Peyer's patch (tissue), 4 donors: ENCODE data around the gene GPX6. TPM values are rescaled to one million over a fixed set of nuclear protein-coding genes. Genes with fewer than 3 reads are reported as not detected.

Experiments
- DNase-seq, 3 donors: peaks; one replicate each; pipeline ENCODE4 v3.0.0-alpha.2; 2017 to 2019
- H3K27ac ChIP-seq, 4 donors: fragments of 200-600 bp; sonication (generic); one replicate each; pipeline ENCODE4 v1.5.1; 2016 to 2019
- H3K27me3 ChIP-seq, 2 donors: fragments of 200-600 bp; sonication (generic); one replicate each; pipeline ENCODE4 v1.5.1; 2019
- H3K36me3 ChIP-seq, 3 donors: fragments of 200-600 bp; sonication (generic); one replicate each; pipeline ENCODE4 v1.5.1; 2016 to 2019
- H3K4me1 ChIP-seq, 4 donors: fragments of 200-600 bp; sonication (generic); one replicate each; pipeline ENCODE4 v1.5.1; 2016 to 2019
- H3K4me3 ChIP-seq, 4 donors: fragments of 200-600 bp; sonication (generic); 1 replicate in 3 of 4; 2 replicates in 1 of 4; pipeline ENCODE4 v1.5.1; 2016 to 2019; ENCODE audit warnings: mild to moderate bottlenecking in 1 of 4
- H3K9me3 ChIP-seq, 4 donors: fragments of 200-600 bp; sonication (generic); one replicate each; pipeline ENCODE4 v1.5.1; 2016 to 2019; ENCODE audit warnings: mild to moderate bottlenecking in 1 of 4
- CTCF ChIP-seq, 6 experiments: fragments of 450-650 bp in 4 of 6; fragments of 200-600 bp in 2 of 6; sonication (generic) in 1 of 6; IDR thresholded peaks; one replicate each; pipeline ENCODE4 v1.5.1; 2017 to 2019; ENCODE audit warnings: antibody characterized with exemption in 6 of 6, mild to moderate bottlenecking in 3 of 6, moderate library complexity in 1 of 6
- POLR2A ChIP-seq, 2 donors: fragments of 450-650 bp; IDR thresholded peaks; one replicate each; pipeline ENCODE4 v1.5.1; 2017; ENCODE audit warnings: antibody characterized with exemption in 2 of 2, mild to moderate bottlenecking in 2 of 2, moderate library complexity in 2 of 2
- total RNA-seq, 4 donors: library from RNA; depleted of rRNA; stranded (reverse); fragments of >200 nt; gene quantifications; one replicate each; pipeline ENCODE4 v1.1.0, GENCODE V29; 2016

The GPX6 gene
- total RNA-seq, 4 donors from 2014 or later, result not detected

- Histone ChIP-seq H3K4me3 (peak overlapping the region in 3 of 4 donors; percentile 22 to 34 (median 27)), H3K9me3 (no peaks in the 10 kb centered on the region), H3K36me3 (no peaks in the 10 kb centered on the region), H3K27ac (no peak overlapping the region), H3K4me1 (no peaks in the 10 kb centered on the region), H3K27me3 (no peaks in the 10 kb centered on the region)
- no peak for TF ChIP-seq POLR2A (IDR thresholded peaks at IDR 0.05)
- no peak for TF ChIP-seq CTCF (IDR thresholded peaks at IDR 0.05)
- DNase-seq, result peak in 2 of 3 donors; percentile 26 to 62
These were observed 26.0 kb downstream of the GPX6 start for GRCh38 chr6:28489366-28490204.

GRCh38 chr6:28488916-28489365 is 26.7 kb downstream of the GPX6 start:
- Histone ChIP-seq H3K4me1 (no peaks in the 10 kb centered on the region), H3K27ac (no peak overlapping the region), H3K9me3 (no peaks in the 10 kb centered on the region), H3K27me3 (no peaks in the 10 kb centered on the region), H3K4me3 (peak overlapping the region in 1 of 4 donors; percentile 34), H3K36me3 (no peaks in the 10 kb centered on the region)
- DNase-seq, result no peak
- TF ChIP-seq CTCF (IDR thresholded peaks at IDR 0.05) (no peak), POLR2A (IDR thresholded peaks at IDR 0.05) (no peak)

GRCh38 chr6:28486988-28487742 is 28.4 kb downstream of the GPX6 start:
- no peak for DNase-seq
- H3K27me3 ChIP-seq, result no peaks in the 10 kb centered on the region
- no peaks in the 10 kb centered on the region for H3K9me3 ChIP-seq
- TF ChIP-seq POLR2A (IDR thresholded peaks at IDR 0.05), result no peak
- TF ChIP-seq CTCF (IDR thresholded peaks at IDR 0.05), result no peak
- no peaks in the 10 kb centered on the region for H3K4me1 ChIP-seq
- no peak overlapping the region for H3K4me3 ChIP-seq
- H3K36me3 ChIP-seq, result no peaks in the 10 kb centered on the region
- no peak overlapping the region for H3K27ac ChIP-seq

- DNase-seq, result no peak
- no peaks in the 10 kb centered on the region for H3K9me3 ChIP-seq
These were observed 29.1 kb downstream of the GPX6 start for GRCh38 chr6:28486533-28486932.

GRCh38 chr6:28485482-28485881 is 30.1 kb downstream of the GPX6 start:
- H3K27ac ChIP-seq, result no peak overlapping the region
- TF ChIP-seq POLR2A (IDR thresholded peaks at IDR 0.05) (no peak), CTCF (IDR thresholded peaks at IDR 0.05) (no peak)
- no peak for DNase-seq
- no peaks in the 10 kb centered on the region for H3K36me3 ChIP-seq
- no peaks in the 10 kb centered on the region for H3K27me3 ChIP-seq
- no peaks in the 10 kb centered on the region for H3K4me1 ChIP-seq
- no peak overlapping the region for H3K4me3 ChIP-seq
- no peaks in the 10 kb centered on the region for H3K9me3 ChIP-seq

More at GRCh38 chr6:28486533-28486932, 29.1 kb downstream of the GPX6 start:
- Histone ChIP-seq H3K27ac (no peak overlapping the region), H3K4me1 (no peaks in the 10 kb centered on the region), H3K36me3 (no peaks in the 10 kb centered on the region), H3K27me3 (no peaks in the 10 kb centered on the region), H3K4me3 (no peak overlapping the region)
- TF ChIP-seq POLR2A (IDR thresholded peaks at IDR 0.05) (no peak), CTCF (IDR thresholded peaks at IDR 0.05) (no peak)
